AG09309 (cell line): ENCODE data around the gene PRPF40A.

Source experiments
- DNase-seq: peaks from one replicate; pipeline ENCODE4 v3.0.0-alpha.2; 2010; ENCODE audit warnings: low read depth
- H3K4me3 ChIP-seq: 2 replicates; pipeline ENCODE4 v1.5.1; 2011; ENCODE audit warnings: mild to moderate bottlenecking, low read depth, low read length, moderate library complexity; ENCODE audit not compliant: control insufficient read depth
- CTCF ChIP-seq: IDR thresholded peaks from 2 replicates; pipeline ENCODE4 v1.5.1; 2011; ENCODE audit warnings: mild to moderate bottlenecking, low read depth, low read length, inconsistent platforms; ENCODE audit not compliant: insufficient read depth, control insufficient read depth; ENCODE audit errors: missing control alignments

Gene PRPF40A

GRCh38 chr2:152602750-152603149 is 114.5 kb downstream of the PRPF40A start:
- no peak overlapping the region for H3K4me3 ChIP-seq
- no peak for DNase-seq

More at GRCh38 chr2:152602750-152603149, 114.5 kb downstream of the PRPF40A start:
- TF ChIP-seq CTCF: no peak
